GM12865 (cell line): ENCODE measurements around the gene CARD10.

Source experiments
- DNase-seq: peaks from one replicate; pipeline ENCODE4 v3.0.0; 2010; ENCODE audit warnings: low read depth
- H3K4me3 ChIP-seq: 2 replicates; pipeline ENCODE4 v1.5.1; 2011; ENCODE audit warnings: mild to moderate bottlenecking, low read depth, low read length, control low read depth
- TF ChIP-seq, protein P1 (sequence below): IDR thresholded peaks from 2 replicates; pipeline ENCODE4 v1.5.1; 2011; ENCODE audit warnings: low read length, control low read depth, low read depth, inconsistent platforms; ENCODE audit not compliant: insufficient read depth; ENCODE audit errors: missing control alignments

CARD10 gene

DNA sequence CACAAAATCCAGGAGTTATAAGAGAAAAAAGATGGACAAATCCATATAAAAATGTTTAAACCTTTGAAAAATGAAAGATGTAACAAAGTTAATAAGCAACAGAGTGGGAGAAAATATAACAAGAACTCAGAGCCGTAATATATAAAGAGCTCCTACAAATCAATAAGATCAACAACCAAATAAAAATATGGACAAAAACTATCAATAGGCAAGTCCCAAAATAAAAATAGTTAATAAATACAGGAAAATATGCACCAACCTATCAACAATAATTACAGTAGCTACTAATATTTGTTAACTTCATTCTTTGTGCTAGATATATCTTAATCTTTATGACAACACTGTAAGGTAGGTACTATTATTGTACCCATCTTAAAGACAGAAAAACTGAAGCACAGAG, 2.8 kb downstream of the CARD10 start:
- no peak overlapping the region for H3K4me3 ChIP-seq
- no peak for DNase-seq
- TF ChIP-seq, protein P1, sequence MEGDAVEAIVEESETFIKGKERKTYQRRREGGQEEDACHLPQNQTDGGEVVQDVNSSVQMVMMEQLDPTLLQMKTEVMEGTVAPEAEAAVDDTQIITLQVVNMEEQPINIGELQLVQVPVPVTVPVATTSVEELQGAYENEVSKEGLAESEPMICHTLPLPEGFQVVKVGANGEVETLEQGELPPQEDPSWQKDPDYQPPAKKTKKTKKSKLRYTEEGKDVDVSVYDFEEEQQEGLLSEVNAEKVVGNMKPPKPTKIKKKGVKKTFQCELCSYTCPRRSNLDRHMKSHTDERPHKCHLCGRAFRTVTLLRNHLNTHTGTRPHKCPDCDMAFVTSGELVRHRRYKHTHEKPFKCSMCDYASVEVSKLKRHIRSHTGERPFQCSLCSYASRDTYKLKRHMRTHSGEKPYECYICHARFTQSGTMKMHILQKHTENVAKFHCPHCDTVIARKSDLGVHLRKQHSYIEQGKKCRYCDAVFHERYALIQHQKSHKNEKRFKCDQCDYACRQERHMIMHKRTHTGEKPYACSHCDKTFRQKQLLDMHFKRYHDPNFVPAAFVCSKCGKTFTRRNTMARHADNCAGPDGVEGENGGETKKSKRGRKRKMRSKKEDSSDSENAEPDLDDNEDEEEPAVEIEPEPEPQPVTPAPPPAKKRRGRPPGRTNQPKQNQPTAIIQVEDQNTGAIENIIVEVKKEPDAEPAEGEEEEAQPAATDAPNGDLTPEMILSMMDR, result no peak

GRCh38 chr22:37515901-37516300, 3.3 kb downstream of the CARD10 start:
- no peak for DNase-seq
- TF ChIP-seq, protein P1, result no peak

GRCh38 chr22:37514526-37515051, 4.6 kb downstream of the CARD10 start:
- TF ChIP-seq, protein P1, result no peak
- no peak overlapping the region for H3K4me3 ChIP-seq
- no peak for DNase-seq

More at GRCh38 chr22:37515901-37516300, 3.3 kb downstream of the CARD10 start:
- no peak overlapping the region for H3K4me3 ChIP-seq

DNA sequence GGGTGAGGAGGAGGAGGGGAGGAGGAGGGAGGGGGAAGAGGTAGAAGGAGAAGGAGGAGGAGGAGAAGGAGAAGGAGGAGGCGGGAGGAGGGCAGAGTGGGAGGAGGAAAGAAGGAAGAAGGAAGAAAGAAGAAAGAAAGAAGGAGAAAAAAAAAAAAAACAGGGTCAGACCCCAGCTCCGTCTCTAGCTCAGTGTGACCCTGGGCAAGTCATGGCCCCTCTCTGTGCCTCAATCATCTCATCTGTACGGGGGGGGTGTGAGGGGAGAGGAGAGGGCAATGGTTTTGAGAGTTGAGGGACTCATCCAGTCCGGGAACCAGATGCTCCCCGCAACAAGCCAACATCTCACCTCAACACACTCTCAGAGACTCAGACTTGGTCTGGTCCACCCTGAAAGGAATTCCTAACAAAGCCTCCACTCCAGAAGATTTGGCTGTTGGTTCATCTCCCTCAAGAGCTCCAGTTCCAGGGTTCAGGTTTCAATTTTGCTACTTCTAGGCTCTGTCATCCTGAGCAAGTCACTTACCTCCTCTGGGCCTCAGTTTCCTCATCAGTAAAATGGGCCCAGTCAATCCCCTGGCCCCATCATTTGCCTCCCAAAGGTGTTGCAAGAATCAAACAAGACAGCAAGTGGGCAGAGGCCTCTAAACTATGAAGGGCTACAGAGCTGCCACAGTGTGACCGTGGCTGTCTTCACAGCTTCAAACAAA, 7.7 kb downstream of the CARD10 start:
- DNase-seq, result no peak
- H3K4me3 ChIP-seq, result no peak overlapping the region
- TF ChIP-seq, protein P1, result no peak

DNA sequence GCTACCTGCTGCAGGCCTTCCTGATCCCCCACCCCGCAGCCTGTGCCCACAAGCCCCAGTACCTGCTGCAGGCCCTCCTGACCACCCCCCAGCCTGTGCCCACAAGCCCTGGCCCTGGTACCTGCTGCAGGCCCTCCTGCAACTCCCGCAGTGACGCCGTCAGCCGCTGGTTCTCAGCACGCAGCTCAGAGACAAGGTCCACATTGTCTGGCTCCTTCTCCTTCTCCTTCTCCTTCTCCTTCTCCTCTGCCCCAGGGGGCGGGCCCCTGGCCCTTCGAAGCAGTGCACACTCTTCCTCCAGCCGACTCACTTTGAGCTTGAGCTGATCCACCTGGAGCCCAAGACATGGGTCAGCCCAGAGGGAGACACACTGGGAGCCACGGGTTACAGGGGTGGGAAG, 9.1 kb downstream of the CARD10 start:
- no peak overlapping the region for H3K4me3 ChIP-seq
- no peak for DNase-seq
- TF ChIP-seq, protein P1, result no peak

GRCh38 chr22:37509059-37509860, 10.0 kb downstream of the CARD10 start:
- DNase-seq, result no peak
- H3K4me3 ChIP-seq, result no peak overlapping the region
- TF ChIP-seq, protein P1, result no peak
